BJ (cell line): ENCODE results near the gene ATG7. TPM values are rescaled to one million over a fixed set of nuclear protein-coding genes. Genes with fewer than 3 reads are reported as not detected.

Experiments
- CTCF ChIA-PET: fragments of 350-600 bp; formaldehyde crosslinking; extraction: SDS; loops from one replicate; lab custom pipeline; 2021; ENCODE audit warnings: antibody characterized with exemption, inconsistent platforms; lab: Yijun Ruan, JAX
- POLR2A ChIA-PET: fragments of 300-600 bp; sonication (Branson Sonifier 250); formaldehyde crosslinking; extraction: SDS; loops from one replicate; lab custom pipeline; 2021; ENCODE audit warnings: antibody characterized with exemption; lab: Charles Lee
- DNase-seq: peaks from one replicate; pipeline ENCODE4 v3.0.0-alpha.2; 2011; ENCODE audit warnings: low read depth
- H3K27me3 ChIP-seq: 2 replicates; pipeline ENCODE4 v1.6.0; 2011; ENCODE audit warnings: low read length; ENCODE audit not compliant: control insufficient read depth, insufficient read depth
- H3K36me3 ChIP-seq: 2 replicates; pipeline ENCODE4 v1.5.1; 2011; ENCODE audit warnings: low read length; ENCODE audit not compliant: control insufficient read depth, insufficient read depth
- H3K4me3 ChIP-seq: 2 replicates; pipeline ENCODE4 v1.5.1; 2011; ENCODE audit warnings: low read depth, mild to moderate bottlenecking, control low read depth, low read length
- CTCF ChIP-seq: IDR thresholded peaks from 2 replicates; pipeline ENCODE4 v1.5.1; 2011; ENCODE audit warnings: low read depth, mild to moderate bottlenecking, control low read depth, inconsistent platforms, low read length, moderate library complexity; ENCODE audit not compliant: insufficient read depth
- polyA plus RNA-seq: library from polyadenylated mRNA; depleted of rRNA; stranded (reverse); fragments of >200 nt; gene quantifications from 2 replicates; pipeline ENCODE4 v1.2.3, GENCODE V29; 2011

ATG7 gene
- polyA plus RNA-seq, 1 experiment, result 26.2 TPM

GRCh38 chr3:11245276-11245675 lies 26.9 kb upstream of the ATG7 start:
- no peak overlapping the region for H3K4me3 ChIP-seq
- POLR2A ChIA-PET, result no interaction called here

GRCh38 chr3:11245827-11246662 lies 26.2 kb upstream of the ATG7 start:
- H3K36me3 ChIP-seq, result no peaks in the 10 kb centered on the region; the same call in 1 of the 2 replicates
- ChIA-PET CTCF (interaction anchor here (1.0 kb wide), 1 partner anchor 16 kb away, joined by 3 read pairs; no protein-coding TSS in a partner anchor), POLR2A (no interaction called here)

More at GRCh38 chr3:11245276-11245675, 26.9 kb upstream of the ATG7 start:
- H3K36me3 ChIP-seq, result no peaks in the 10 kb centered on the region; the same call in 1 of the 2 replicates
- DNase-seq, result no peak
- CTCF ChIA-PET, result no interaction called here
- no peak for TF ChIP-seq CTCF
- no peaks in the 10 kb centered on the region for H3K27me3 ChIP-seq

GRCh38 chr3:11246663-11246970 lies 25.6 kb upstream of the ATG7 start:
- ChIA-PET POLR2A (no interaction called here), CTCF (interaction anchor here (1.0 kb wide), 1 partner anchor 16 kb away, joined by 3 read pairs; no protein-coding TSS in a partner anchor)
- no peaks in the 10 kb centered on the region; the same call in 1 of the 2 replicates for H3K36me3 ChIP-seq
- DNase-seq, result no peak
- H3K27me3 ChIP-seq, result no peaks in the 10 kb centered on the region
- TF ChIP-seq CTCF, result no peak
- H3K4me3 ChIP-seq, result no peak overlapping the region

More at GRCh38 chr3:11245827-11246662, 26.2 kb upstream of the ATG7 start:
- H3K4me3 ChIP-seq, result no peak overlapping the region
- no peaks in the 10 kb centered on the region for H3K27me3 ChIP-seq
- TF ChIP-seq CTCF, result no peak
- no peak for DNase-seq

GRCh38 chr3:11247362-11247761 lies 24.8 kb upstream of the ATG7 start:
- TF ChIP-seq CTCF, result no peak
- POLR2A ChIA-PET, result no interaction called here

GRCh38 chr3:11248596-11248995 lies 23.6 kb upstream of the ATG7 start:
- CTCF ChIA-PET, result interaction anchor here (1.0 to 1.2 kb wide), 3 partner anchors 13 to 188 kb away, joined by 3 to 4 read pairs (median 3); no protein-coding TSS in a partner anchor
- POLR2A ChIA-PET, result no interaction called here
- no peak for DNase-seq
- H3K36me3 ChIP-seq, result no peaks in the 10 kb centered on the region; the same call in 1 of the 2 replicates
- H3K4me3 ChIP-seq, result no peak overlapping the region
- no peaks in the 10 kb centered on the region for H3K27me3 ChIP-seq
- TF ChIP-seq CTCF, result no peak

More at GRCh38 chr3:11247362-11247761, 24.8 kb upstream of the ATG7 start:
- no peaks in the 10 kb centered on the region; the same call in 1 of the 2 replicates for H3K36me3 ChIP-seq
- no peaks in the 10 kb centered on the region for H3K27me3 ChIP-seq
- no peak overlapping the region for H3K4me3 ChIP-seq
- no peak for DNase-seq
- CTCF ChIA-PET, result no interaction called here
